Measurements from ENCODE around the gene PLAAT2. TPM values are rescaled to one million over a fixed set of nuclear protein-coding genes. Genes with fewer than 3 reads are reported as not detected.

Gene PLAAT2
- total RNA-seq, 1 experiment from 2014 or later: 0.52 TPM

- Histone ChIP-seq H3K9ac (ENCODE audit: extremely low read depth, insufficient read length, low read length) (no peak overlapping the region), H3K4me2 (ENCODE audit: insufficient read depth, insufficient read length, low read length) (no peak overlapping the region), H4K20me1 (ENCODE audit: control insufficient read depth, insufficient read depth, insufficient read length) (no peaks in the 10 kb centered on the region), H4K91ac (ENCODE audit: insufficient read length, low read depth, low read length) (no peak overlapping the region), H3K79me2 (ENCODE audit: insufficient read depth, low read length) (no peaks in the 10 kb centered on the region), H3K23ac (ENCODE audit: insufficient read length, low read depth, low read length) (no peak overlapping the region), H2BK15ac (ENCODE audit: low read depth, low read length) (no peak overlapping the region), H3K14ac (ENCODE audit: insufficient read depth, low read length) (no peak overlapping the region), H2AK5ac (ENCODE audit: insufficient read length, low read length) (no peak overlapping the region), H2BK20ac (ENCODE audit: low read depth, low read length, poor library complexity, severe bottlenecking) (no peak overlapping the region), H3K56ac (ENCODE audit: insufficient read length, low read depth, low read length) (no peak overlapping the region), H3K79me1 (ENCODE audit: insufficient read depth, low read depth, low read length, poor library complexity, severe bottlenecking) (no peaks in the 10 kb centered on the region), H3K4ac (ENCODE audit: low read depth, low read length) (no peak overlapping the region), H3K23me2 (ENCODE audit: insufficient read length, low read depth, low read length, poor library complexity, severe bottlenecking) (no peaks in the 10 kb centered on the region), H4K8ac (replicated peaks; ENCODE audit: insufficient read length, low read depth, low read length) (no peak overlapping the region), H2AFZ (ENCODE audit: low read length) (no peak overlapping the region), H4K5ac (ENCODE audit: insufficient read length, low read depth, low read length) (no peak overlapping the region), H3K27me3 (ENCODE audit: insufficient read depth, low read length) (no peaks in the 10 kb centered on the region), H3K4me1 (ENCODE audit: insufficient read depth, low read length) (0 out of 2 replicates have a peak, but pooled peaks cover 4% of the 10 kb centered on the region), H3K27ac (ENCODE audit: insufficient read length, low read depth, low read length) (no peak overlapping the region), H3K18ac (ENCODE audit: insufficient read length, low read depth, low read length) (no peak overlapping the region), H2BK5ac (ENCODE audit: insufficient read length, low read length) (no peak overlapping the region), H3T11ph (ENCODE audit: low read length) (no peak overlapping the region), H2BK120ac (ENCODE audit: low read depth, low read length, poor library complexity, severe bottlenecking) (no peak overlapping the region), H3K9me3 (ENCODE audit: control insufficient read depth, low read depth, low read length) (no peaks in the 10 kb centered on the region), H2BK12ac (ENCODE audit: insufficient read length, low read depth, low read length) (no peak overlapping the region)
- Mint-ChIP-seq H3K27me3 (ENCODE audit: low read depth) (no peaks in the 10 kb centered on the region; the same call in 1 of the 2 replicates), H3K4me3 (no peak overlapping the region), H3K27ac (peak overlapping the region in 1 of 3 experiments; percentile 44; a peak in 2 of 7 replicates), H3K36me3 (ENCODE audit: insufficient read depth in 1 of 3, low read depth in 3 of 3) (peaks cover 0 to under 1% (median 0%) of the 10 kb centered on the region in 3 experiments; a peak in 3 of 7 replicates), H3K9me3 (no peaks in the 10 kb centered on the region), H3K4me1 (peaks cover 36 to 42% of the 10 kb centered on the region in 2 experiments)
- TF ChIP-seq, protein P1, sequence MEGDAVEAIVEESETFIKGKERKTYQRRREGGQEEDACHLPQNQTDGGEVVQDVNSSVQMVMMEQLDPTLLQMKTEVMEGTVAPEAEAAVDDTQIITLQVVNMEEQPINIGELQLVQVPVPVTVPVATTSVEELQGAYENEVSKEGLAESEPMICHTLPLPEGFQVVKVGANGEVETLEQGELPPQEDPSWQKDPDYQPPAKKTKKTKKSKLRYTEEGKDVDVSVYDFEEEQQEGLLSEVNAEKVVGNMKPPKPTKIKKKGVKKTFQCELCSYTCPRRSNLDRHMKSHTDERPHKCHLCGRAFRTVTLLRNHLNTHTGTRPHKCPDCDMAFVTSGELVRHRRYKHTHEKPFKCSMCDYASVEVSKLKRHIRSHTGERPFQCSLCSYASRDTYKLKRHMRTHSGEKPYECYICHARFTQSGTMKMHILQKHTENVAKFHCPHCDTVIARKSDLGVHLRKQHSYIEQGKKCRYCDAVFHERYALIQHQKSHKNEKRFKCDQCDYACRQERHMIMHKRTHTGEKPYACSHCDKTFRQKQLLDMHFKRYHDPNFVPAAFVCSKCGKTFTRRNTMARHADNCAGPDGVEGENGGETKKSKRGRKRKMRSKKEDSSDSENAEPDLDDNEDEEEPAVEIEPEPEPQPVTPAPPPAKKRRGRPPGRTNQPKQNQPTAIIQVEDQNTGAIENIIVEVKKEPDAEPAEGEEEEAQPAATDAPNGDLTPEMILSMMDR (conservative IDR thresholded peaks at IDR 0.05): no peak
- no CpG with 5 or more reads among the region's 4 CpGs for WGBS (ENCODE audit: extremely low coverage, insufficient read length, low lambda C conversion rate)
- DNase-seq: peak; percentile 18
Observed at GRCh38 chr11:63554877-63555223, 8.3 kb downstream of the PLAAT2 start.
